ENCODE data around the gene SYCE1. TPM values are rescaled to one million over a fixed set of nuclear protein-coding genes. Genes with fewer than 3 reads are reported as not detected.

SYCE1 gene
- total and polyA plus RNA-seq, 2 experiments from 2014 or later = 0.53 TPM; not detected in 1

DNA sequence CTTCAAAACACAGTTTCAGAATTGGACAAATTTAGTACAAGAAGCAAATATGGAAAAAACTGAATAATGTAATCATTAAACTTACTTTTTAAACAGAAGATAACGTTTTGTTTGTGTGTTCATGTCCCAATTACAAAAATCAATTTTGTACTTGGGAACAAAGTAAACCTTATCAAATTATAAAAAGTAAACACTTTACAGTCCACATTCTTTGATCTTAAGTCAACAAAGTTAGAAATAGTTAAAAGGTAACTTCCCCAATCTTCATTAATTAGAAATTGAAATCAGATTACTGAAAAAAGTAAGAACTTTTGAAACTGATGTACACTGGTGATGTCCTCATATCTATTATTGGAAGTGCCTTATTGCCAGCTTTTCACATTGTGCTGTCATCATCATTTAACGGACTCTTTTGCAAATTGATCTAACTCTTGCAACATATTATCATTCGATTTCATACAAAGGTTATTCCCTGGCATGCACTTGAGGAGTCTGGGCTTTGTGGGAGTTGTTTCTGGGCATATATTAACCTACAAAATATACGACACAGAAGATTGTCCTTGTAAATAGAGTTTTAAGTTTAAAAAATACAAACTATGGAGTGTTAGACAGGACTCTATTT lies 53.4 kb downstream of the SYCE1 start (continued):
- TF ChIP-seq, protein P1, sequence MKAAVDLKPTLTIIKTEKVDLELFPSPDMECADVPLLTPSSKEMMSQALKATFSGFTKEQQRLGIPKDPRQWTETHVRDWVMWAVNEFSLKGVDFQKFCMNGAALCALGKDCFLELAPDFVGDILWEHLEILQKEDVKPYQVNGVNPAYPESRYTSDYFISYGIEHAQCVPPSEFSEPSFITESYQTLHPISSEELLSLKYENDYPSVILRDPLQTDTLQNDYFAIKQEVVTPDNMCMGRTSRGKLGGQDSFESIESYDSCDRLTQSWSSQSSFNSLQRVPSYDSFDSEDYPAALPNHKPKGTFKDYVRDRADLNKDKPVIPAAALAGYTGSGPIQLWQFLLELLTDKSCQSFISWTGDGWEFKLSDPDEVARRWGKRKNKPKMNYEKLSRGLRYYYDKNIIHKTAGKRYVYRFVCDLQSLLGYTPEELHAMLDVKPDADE (IDR thresholded peaks at IDR 0.05) = no peak
- TF ChIP-seq ZNF114 (CRISPR knock-in tag; IDR thresholded peaks at IDR 0.05) = no peak
- TF ChIP-seq STAT1 (IDR thresholded peaks at IDR 0.05; ENCODE audit: unreplicated experiment) = no peak
- no peak for TF ChIP-seq JUNB (IDR thresholded peaks at IDR 0.05; ENCODE audit: unreplicated experiment)
- TF ChIP-seq EZH2 (IDR thresholded peaks at IDR 0.05; ENCODE audit: low read depth, unreplicated experiment) = no peak
- TF ChIP-seq, protein P2, sequence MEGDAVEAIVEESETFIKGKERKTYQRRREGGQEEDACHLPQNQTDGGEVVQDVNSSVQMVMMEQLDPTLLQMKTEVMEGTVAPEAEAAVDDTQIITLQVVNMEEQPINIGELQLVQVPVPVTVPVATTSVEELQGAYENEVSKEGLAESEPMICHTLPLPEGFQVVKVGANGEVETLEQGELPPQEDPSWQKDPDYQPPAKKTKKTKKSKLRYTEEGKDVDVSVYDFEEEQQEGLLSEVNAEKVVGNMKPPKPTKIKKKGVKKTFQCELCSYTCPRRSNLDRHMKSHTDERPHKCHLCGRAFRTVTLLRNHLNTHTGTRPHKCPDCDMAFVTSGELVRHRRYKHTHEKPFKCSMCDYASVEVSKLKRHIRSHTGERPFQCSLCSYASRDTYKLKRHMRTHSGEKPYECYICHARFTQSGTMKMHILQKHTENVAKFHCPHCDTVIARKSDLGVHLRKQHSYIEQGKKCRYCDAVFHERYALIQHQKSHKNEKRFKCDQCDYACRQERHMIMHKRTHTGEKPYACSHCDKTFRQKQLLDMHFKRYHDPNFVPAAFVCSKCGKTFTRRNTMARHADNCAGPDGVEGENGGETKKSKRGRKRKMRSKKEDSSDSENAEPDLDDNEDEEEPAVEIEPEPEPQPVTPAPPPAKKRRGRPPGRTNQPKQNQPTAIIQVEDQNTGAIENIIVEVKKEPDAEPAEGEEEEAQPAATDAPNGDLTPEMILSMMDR (conservative IDR thresholded peaks at IDR 0.05; ENCODE audit: low read depth in 2 of 2) = no peak
- no peak for TF ChIP-seq EZH2phosphoT487 (IDR thresholded peaks at IDR 0.05; ENCODE audit: unreplicated experiment)
- TF ChIP-seq, protein P3, sequence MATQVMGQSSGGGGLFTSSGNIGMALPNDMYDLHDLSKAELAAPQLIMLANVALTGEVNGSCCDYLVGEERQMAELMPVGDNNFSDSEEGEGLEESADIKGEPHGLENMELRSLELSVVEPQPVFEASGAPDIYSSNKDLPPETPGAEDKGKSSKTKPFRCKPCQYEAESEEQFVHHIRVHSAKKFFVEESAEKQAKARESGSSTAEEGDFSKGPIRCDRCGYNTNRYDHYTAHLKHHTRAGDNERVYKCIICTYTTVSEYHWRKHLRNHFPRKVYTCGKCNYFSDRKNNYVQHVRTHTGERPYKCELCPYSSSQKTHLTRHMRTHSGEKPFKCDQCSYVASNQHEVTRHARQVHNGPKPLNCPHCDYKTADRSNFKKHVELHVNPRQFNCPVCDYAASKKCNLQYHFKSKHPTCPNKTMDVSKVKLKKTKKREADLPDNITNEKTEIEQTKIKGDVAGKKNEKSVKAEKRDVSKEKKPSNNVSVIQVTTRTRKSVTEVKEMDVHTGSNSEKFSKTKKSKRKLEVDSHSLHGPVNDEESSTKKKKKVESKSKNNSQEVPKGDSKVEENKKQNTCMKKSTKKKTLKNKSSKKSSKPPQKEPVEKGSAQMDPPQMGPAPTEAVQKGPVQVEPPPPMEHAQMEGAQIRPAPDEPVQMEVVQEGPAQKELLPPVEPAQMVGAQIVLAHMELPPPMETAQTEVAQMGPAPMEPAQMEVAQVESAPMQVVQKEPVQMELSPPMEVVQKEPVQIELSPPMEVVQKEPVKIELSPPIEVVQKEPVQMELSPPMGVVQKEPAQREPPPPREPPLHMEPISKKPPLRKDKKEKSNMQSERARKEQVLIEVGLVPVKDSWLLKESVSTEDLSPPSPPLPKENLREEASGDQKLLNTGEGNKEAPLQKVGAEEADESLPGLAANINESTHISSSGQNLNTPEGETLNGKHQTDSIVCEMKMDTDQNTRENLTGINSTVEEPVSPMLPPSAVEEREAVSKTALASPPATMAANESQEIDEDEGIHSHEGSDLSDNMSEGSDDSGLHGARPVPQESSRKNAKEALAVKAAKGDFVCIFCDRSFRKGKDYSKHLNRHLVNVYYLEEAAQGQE (IDR thresholded peaks at IDR 0.05; ENCODE audit: unreplicated experiment) = no peak
- TF ChIP-seq NANOG (IDR thresholded peaks at IDR 0.05; ENCODE audit: borderline replicate concordance) = no peak

DNA sequence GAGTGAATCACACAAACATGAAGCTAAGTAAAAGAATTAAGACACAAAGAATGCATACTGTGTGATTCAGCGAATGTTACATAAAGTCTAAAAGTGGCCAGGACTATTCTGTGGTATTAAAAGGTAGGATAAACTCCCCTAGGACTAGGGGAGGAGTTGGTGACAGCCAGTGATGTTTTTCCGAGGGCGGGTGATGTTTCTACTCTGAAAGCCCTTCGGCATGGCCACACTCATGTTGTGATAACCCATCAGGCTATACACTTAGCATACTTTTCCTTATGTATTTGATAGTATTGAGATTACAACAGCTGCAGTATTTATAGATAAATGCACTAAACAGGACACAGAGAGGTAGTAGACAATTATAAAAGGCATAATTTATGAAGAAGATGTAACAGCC lies 54.0 kb downstream of the SYCE1 start:
- Mint-ChIP-seq H3K27ac (no peak overlapping the region), H3K27me3 (ENCODE audit: insufficient read depth, low read depth, poor library complexity) (peaks cover 6% of the 10 kb centered on the region), H3K36me3 (ENCODE audit: low read depth) (no peaks in the 10 kb centered on the region), H3K4me3 (no peak overlapping the region), H3K9me3 (peaks cover 40% of the 10 kb centered on the region), H3K4me1 (no peaks in the 10 kb centered on the region)
- no peaks in the 10 kb centered on the region for H3K9me2 ChIP-seq (ENCODE audit: insufficient read depth)
- no peaks in the 10 kb centered on the region for H3K79me2 ChIP-seq (replicated peaks; ENCODE audit: insufficient read depth)
- no peaks in the 10 kb centered on the region for H4K20me1 ChIP-seq (replicated peaks; ENCODE audit: insufficient read depth)
- DNase-seq (ENCODE audit: low spot score) (no peak), ATAC-seq (no peak)
- H2AFZ ChIP-seq = no peak overlapping the region
- H3K27me3 ChIP-seq (ENCODE audit: insufficient read depth) = peaks cover 16% of the 10 kb centered on the region; the same call in 1 of the 2 replicates
- H3K4me3 ChIP-seq = no peak overlapping the region
- no peak overlapping the region for H3K27ac ChIP-seq (ENCODE audit: low read depth)
- TF ChIP-seq POLR2AphosphoS5 (IDR thresholded peaks at IDR 0.05; ENCODE audit: low read depth) (no peak), EZH2 (IDR thresholded peaks at IDR 0.05; ENCODE audit: low read depth, unreplicated experiment) (no peak), ZNF114 (CRISPR knock-in tag; IDR thresholded peaks at IDR 0.05) (no peak), CREB1 (CRISPR knock-in tag; IDR thresholded peaks at IDR 0.05; ENCODE audit: low read depth) (no peak)
- TF ChIP-seq, protein P1 (IDR thresholded peaks at IDR 0.05) = no peak
- TF ChIP-seq, protein P2 (conservative IDR thresholded peaks at IDR 0.05; ENCODE audit: low read depth in 2 of 2) = no peak
- no peaks in the 10 kb centered on the region for H3F3A ChIP-seq (replicated peaks; ENCODE audit: low read depth)
- H3K36me3 ChIP-seq (ENCODE audit: insufficient read depth) = no peaks in the 10 kb centered on the region
- H3K4me2 ChIP-seq = no peak overlapping the region
- H3K4me1 ChIP-seq (ENCODE audit: insufficient read depth) = no peaks in the 10 kb centered on the region

All from GM23338 (cell line).